Measurements from ENCODE around the gene CEPT1.
A peak's percentile ranks its signal among the peaks of the same experiment; 100 is the strongest.

Gene CEPT1

GRCh38 chr1:111133866-111134265 is 6.2 kb upstream of the CEPT1 start:
- DNase-seq (ENCODE audit: low read depth): no peak
- H3K4me3 ChIP-seq (ENCODE audit: low read length): no peak overlapping the region
- no peak for TF ChIP-seq CTCF (IDR thresholded peaks at IDR 0.05; ENCODE audit: insufficient read depth, low read depth, low read length, missing control alignments)

- H3K4me3 ChIP-seq (ENCODE audit: low read length): peak overlapping the region; percentile 89
- TF ChIP-seq CTCF (IDR thresholded peaks at IDR 0.05; ENCODE audit: insufficient read depth, low read depth, low read length, missing control alignments): no peak
- DNase-seq (ENCODE audit: low read depth): peak; percentile 51
Measured at GRCh38 chr1:111139324-111139955, 583 bp upstream of the CEPT1 start.

GRCh38 chr1:111140680-111140967 is 601 bp downstream of the CEPT1 start:
- H3K4me3 ChIP-seq (ENCODE audit: low read length): peak overlapping the region; percentile 89
- TF ChIP-seq CTCF (IDR thresholded peaks at IDR 0.05; ENCODE audit: insufficient read depth, low read depth, low read length, missing control alignments): no peak
- DNase-seq (ENCODE audit: low read depth): peak; percentile 81

- peak; percentile 72 for DNase-seq (ENCODE audit: low read depth)
- TF ChIP-seq CTCF (IDR thresholded peaks at IDR 0.05; ENCODE audit: insufficient read depth, low read depth, low read length, missing control alignments): no peak
- H3K4me3 ChIP-seq (ENCODE audit: low read length): peak overlapping the region; percentile 89
Measured at GRCh38 chr1:111141245-111142220, 1.5 kb downstream of the CEPT1 start.

GRCh38 chr1:111142356-111142975 is 2.4 kb downstream of the CEPT1 start:
- no peak for TF ChIP-seq CTCF (IDR thresholded peaks at IDR 0.05; ENCODE audit: insufficient read depth, low read depth, low read length, missing control alignments)
- DNase-seq (ENCODE audit: low read depth): peak; percentile 42
- H3K4me3 ChIP-seq (ENCODE audit: low read length): no peak overlapping the region

- no peak overlapping the region for H3K4me3 ChIP-seq (ENCODE audit: low read length)
- no peak for TF ChIP-seq CTCF (IDR thresholded peaks at IDR 0.05; ENCODE audit: insufficient read depth, low read depth, low read length, missing control alignments)
- no peak for DNase-seq (ENCODE audit: low read depth)
Measured at GRCh38 chr1:111145542-111145941, 5.5 kb downstream of the CEPT1 start.
